GM19463 (cell line): Measurements from ENCODE around the gene ZFAND4.
"Not testable (repeated sequence)": the region's sequence is repeated elsewhere in the genome, so short reads cannot be mapped to it uniquely, and the experiment has no call there.

ENCODE experiments used
- ATAC-seq: cut with Tn5 transposase; IDR thresholded peaks from one replicate; pipeline ENCODE4 v1.9.1; 2021; ENCODE audit warnings: mild to moderate bottlenecking, moderate library complexity; ENCODE audit not compliant: unreplicated experiment

The ZFAND4 gene

DNA sequence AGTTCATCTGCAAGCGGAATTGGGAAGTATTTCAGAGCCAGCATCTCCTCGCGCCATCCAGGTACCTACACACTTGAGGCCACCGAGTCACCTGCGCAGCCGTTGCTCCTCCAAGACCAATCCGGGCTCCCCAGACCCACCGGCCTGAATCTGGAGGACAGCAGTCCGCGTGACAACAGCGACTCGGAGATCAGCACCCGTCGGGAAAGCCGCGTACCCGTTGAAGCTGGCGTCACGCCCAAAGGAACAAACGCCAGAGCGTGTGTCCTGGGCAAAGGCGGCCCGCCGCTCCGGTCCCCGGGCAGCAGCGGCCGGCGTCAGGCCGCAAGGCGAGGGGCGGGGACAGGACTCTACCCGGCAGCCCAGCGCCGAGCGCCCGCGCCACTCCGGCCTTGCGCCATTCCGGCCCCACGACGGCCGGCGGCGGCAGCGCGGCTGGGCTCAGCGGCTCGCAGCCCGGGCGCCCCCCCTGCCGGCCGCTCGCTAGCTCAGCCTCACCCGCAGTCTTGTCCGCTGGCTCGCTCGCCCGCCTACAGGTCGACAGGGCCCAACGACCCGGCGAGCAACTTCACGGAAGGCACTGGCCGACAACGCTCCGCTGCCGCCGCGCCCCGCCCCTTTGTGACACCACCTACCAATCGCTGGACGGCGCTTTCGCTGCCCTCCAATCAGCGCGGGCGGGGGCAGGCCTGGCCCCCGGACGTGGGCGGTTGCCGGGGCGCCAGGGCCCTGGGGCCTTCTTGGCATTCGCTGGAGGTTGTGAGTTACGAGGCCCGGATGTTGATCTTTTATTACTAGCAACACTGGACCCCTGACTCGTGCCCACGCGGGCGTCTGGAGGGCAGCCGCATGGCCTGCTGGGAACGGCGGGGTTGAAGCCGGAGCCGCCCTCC is at the start of gene ZFAND4:
Gene ZFAND4 (minus strand): TSS at position 592 of the 893 bp plus-strand sequence. CDS start 9,047 bp downstream, outside the sequence.
- peak; percentile 94 for ATAC-seq

DNA sequence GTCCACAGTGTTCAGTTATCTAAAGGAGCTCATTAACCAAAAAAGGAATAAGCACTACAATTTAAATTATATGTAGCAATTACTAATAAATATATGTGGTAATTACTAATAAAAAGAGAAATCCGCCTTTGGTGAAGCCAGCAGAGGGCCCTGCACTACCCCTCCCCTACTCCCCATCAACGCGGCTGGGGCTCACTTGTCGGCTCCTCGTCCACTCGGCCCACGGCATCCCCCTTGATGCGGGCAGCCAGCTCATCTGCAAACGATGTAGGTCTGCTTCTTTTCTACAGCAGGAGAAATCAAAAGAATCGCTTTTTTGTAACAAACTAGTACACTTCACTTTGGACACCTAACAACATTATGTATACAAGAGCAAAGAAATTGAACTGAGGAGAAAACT is 48.9 kb upstream of the ZFAND4 start:
- not testable (repeated sequence) for ATAC-seq

DNA sequence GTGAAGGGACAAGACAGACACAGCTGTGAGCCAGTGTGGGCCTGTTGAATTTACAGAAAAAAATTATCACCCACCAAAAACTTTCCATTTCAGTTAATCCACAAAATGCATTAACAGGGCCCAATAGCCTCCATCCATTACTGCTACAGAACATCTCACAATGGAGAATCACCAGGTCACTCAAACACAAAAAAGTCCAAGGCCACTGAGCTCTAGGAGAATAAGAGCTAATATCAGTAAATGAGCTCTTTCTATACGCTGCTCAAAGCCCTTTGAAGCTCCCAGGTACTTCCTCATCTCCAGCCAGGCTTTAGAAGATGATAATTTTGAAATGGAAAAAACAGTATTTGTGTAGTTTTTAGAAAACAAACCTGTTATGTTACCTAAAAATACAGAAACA is 45.1 kb upstream of the ZFAND4 start:
- ATAC-seq: not testable (repeated sequence)

DNA sequence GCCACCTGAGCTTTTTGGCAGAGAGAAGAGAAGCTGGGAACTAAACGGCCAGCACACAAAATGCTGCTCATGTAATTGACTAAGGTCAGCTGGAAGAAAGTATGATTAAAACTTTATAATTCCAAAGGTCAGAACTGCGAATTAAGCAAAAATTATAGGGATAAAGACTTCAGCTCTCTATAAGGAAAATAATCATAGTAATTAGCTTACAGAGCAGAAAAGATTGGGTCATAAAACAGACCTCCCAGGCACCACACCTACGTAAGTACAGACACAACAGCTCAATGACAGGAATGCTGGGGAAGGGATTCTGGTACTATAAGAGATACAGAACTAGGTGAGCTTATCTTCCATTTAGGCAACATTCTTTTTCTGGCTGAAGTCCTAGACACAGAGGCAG is 44.5 kb upstream of the ZFAND4 start:
- ATAC-seq: not testable (repeated sequence)

DNA sequence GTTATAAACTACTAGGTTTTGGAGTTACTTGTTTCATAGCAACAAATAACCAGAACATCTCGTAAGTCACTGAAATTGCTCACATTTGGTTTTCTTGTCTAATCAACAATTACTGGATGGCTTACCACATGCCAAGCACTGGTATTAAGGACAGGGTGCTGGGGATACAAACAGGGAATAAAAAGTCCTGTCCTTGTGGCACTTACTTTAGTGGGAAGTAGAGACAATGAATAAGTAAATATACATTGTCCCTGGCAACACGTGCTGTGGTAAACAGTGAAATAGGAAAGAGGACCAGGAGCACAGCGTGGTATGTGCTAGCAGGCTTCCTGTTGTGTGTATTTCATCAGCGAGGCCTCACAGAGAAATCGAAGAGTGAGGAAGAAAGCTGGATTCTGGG is 38.7 kb upstream of the ZFAND4 start:
- ATAC-seq: not testable (repeated sequence)

DNA sequence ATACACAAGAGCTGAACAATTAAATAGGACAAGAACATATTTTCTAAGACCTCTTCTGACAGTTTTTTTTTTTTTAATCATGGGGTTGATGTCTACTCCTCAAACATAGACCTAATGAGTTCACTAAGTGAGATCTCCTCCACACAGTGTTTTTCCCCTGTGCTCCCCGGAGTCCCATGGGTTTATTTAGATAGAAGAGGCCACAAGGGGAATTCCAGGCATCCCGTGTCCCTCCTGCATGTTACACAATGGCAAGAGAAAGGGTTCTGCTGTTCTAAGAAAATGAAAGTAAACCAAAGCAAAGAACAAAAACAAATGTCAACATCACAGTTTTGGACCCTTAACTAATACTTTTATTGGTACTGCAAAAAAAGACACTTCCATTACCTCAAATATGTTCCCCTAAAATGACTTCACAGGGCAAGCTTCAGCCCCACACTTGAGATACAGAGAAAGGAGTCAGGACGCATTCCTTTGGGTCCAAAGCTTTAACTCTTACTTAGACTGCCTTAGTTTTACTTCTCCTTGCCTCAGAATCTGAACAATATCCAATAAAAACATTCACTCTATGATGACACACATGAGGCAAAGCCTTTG is 37.7 kb upstream of the ZFAND4 start:
- peak; percentile 99 for ATAC-seq

DNA sequence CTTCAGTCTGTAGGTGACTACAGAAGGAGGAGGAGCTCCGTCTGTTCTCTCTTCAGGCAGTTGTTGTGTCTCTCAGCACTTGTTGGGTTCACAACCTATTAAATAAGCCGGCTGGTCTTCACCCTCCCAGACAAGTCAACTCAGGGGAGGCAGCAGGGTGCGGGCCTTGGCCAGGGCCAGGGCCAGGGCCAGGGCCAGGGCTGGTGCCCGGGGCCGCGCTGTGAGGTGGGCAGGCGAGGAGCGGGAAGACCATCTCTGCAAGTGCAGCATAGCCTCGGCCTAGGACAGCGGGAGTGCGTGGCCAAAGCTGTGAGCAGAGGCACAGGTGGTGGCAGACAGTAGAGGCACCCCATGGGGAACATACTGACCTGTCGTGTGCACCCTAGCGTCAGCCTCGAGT is 5.9 kb upstream of the ZFAND4 start:
- not testable (repeated sequence) for ATAC-seq

DNA sequence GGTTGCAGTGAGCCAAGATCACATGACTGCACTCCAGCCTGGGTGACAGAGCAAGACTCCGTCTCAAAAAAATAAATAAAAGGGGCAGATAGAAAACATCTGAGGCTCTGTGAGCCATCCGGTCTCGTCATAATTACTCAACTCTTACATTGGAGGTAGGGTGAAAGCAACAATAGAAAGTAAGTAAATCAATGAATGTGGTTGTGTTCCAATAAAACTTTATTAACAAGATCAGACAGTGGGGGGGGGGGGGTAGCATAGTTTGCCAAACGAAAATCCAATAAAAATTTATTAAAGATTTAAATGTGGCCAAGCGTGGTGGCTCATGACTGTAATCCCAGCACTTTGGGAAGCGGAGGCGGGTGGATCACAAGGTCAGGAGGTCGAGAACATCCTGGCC is 2.8 kb upstream of the ZFAND4 start:
- ATAC-seq: no peak

DNA sequence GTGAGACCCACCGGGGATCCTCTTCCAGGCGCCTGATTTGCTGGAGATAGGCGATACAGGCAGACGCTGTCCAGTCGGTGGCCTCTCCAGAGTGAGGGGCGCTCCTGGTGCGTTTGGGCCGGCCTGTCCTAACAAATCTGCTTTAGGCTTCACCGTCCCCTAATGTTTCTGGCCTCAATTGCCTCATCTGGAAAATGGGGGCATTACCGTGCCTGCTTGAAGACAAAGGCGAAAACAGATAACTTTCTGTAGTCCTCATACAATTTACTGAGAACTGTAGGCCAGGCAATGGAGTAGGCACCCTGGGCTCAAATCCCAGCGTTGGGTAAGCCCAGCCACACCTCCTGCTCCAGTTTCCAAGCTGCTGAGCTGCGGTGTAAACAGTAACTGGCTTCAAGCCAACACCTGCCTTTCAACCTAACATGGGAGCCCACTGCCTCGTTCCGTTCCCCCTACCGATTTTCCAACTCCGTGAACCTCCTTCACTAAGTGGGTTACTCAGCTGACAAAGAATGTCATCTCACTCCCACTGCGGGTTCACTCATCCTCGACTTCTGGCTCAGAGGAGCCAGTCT is 589 bp upstream of the ZFAND4 start:
- ATAC-seq: no peak

DNA sequence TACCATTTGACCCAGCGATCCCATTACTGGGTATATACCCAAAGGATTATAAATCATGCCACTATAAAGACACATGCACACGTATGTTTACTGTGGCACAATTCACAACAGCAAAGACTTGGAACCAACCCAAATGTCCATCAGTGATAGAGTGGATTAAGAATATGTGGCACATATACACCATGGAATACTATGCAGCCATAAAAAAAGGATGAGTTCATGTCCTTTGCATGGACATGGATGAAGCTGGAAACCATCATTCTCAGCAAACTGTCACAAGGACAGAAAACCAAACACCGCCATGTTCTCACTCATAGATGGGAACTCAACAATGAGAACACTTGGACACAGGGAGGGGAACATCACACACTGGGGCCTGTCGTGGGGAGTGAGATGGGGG is 1.3 kb downstream of the ZFAND4 start:
- not testable (repeated sequence) for ATAC-seq

DNA sequence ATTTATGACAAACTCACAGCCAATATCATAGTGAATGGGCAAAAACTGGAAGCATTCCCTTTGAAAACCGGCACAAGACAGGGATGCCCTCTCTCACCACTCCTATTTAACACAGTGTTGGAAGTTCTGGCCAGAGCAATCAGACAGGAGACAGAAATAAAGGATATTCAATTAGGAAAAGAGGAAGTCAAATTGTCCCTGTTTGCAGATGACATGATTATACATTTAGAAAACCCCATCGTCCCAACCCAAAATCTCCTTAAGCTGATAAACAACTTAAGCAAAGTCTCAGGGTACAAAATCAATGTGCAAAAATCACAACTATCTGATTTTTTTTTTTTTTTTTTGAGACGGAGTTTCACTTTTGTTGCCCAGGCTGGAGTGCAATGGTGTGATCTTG is 2.7 kb downstream of the ZFAND4 start:
- not testable (repeated sequence) for ATAC-seq

DNA sequence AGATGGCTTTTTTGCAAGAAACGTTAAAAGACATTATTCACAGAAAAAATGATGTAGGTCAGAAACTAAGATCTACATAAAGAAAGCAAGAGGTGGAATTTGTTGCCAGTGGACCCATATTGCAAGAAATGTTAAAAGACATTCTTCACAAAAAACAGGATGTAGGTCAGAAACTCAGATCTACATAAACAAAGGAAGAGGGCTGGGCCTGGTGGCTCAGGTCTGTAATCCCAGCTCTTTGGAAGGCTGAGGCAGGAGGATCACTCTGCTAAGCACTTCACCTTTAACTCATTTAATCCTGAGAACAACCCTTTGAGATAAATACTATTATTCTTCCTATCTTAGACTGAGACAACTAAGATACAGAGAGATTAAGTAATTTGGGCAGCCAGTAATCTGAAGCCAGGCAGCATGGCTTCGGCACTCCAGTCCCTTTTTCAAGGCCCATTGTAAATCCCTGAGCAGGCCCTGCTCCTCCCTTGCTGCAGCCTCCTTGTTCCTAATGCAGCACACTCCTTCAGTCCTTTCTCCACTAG is 11.6 kb downstream of the ZFAND4 start:
- ATAC-seq: no peak

DNA sequence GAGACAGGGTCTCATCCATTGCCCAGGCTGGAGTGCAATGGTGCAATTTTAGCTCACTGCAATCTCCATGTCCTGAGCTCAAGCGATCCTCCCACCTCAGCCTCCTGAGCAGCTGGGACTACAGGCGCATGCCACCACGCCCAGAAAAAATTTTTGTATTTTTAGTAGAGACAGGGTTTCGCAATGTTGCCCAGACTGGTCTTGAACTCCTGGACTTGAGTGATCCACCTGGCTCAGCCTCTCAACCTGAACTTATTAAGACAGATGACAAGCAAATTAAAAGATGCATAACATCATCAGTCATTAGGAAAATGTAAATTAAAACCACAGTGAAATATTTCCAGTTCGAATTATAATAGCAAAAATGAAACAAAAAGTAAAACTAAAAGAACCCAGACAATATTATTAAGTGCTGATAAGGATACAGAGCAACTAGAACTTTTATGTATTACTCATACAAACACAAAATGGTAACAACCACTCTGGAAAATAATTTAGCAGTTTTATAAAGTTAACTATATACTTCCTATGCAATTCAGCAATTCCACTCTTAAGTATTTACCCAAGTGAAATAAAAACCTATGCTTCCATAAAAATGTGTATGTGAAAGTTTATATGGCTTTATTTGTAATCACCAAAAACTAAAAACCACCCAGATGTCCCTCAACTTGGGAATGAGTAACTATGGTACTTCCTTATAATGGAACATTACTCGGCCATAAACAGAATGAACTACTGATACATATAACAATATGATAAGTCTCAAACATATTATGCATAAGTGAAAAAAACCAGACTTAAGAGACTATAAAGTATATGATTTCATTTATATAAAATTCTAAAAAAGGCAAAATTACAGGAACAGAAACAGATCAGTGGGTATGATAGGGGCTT is 15.3 kb downstream of the ZFAND4 start:
- ATAC-seq: no peak

DNA sequence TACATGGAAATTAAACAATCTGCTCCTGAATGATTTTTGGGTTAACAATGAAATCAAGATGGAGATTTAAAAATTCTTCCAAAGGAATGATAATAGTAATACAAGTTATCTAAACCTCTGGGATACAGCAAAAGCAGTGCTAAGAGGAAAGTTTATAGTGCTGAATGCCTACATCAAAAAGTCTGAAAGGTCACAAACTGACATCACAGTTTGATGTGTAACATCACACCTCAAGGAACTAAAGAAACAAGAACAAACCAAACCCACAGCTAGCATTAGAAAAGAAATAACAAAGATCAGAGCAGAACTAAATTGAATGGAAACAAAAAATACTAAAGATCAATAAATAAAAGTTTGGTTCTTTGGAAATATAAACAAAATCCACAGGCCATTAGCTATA is 17.4 kb downstream of the ZFAND4 start:
- ATAC-seq: no peak

DNA sequence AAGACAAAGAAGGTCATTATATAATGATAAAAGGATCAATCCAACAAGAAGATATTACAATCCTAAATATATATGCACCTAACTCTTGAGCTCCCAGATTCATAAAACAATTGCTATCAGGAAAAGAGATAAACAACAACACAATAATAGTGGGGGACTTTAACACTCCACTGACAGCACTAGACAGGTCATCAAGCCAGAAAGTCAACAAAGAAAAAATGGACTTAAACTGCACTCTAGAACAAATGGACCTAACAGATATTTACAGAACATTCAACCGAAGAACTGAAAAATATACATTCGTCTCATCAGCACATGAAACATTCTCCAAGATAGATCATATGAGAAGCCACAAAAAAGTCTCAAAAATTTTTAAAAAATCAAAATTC is 17.8 kb downstream of the ZFAND4 start:
- not testable (repeated sequence) for ATAC-seq

DNA sequence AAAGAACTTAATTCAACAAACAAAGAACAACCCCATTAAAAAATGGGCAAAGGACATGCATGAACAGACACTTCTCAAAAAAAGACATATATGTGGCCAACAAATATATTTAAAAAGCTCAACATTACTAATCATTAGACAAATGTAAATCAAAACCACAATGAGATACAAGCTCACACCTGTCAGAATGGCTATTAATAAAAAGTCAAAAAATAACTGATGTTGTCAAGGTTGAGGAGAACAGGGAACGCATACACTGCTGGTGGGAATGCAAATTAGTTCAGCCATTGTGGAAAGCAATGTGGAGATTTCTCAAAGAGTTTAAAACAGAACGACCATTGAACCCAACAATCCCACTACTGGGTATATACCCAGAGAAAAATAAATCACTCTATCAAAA is 19.1 kb downstream of the ZFAND4 start:
- peak; percentile 80 for ATAC-seq

DNA sequence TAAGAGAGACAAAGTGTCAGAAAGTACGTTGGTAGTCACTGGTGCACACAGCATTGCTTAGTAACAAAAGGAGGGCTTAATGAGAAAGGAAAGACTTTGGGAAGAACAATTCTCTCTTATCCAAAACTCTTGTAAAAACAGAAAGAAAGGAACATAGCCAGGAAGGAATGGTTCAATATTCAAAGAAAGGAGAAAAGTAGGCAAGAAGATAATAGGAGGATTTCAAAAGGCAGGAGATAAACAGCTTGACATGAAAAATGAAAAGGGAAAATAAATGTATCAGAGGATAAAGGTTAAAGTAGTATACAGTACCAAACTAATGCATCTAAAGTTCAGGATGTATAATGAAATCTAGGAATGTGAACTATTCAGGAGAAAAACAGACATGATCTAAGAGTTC is 20.1 kb downstream of the ZFAND4 start:
- no peak for ATAC-seq

DNA sequence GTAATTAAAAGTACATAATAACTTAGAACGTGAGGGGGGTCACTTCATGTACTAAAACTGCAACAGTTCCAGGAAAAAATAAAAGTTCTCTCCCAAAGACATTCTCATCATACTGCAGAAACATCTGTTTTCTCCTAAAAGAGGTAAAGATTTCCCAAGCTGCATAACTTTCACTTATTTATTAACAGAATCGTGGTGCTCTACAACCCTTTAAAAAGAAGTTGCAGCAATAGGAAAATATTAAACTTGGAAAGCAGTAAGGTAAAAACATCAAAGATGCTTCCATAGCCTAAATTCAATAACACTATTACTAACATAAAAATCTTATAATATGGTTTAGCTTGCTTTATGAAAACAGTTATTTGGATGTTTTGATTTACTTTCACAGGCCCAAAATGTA is 23.3 kb downstream of the ZFAND4 start:
- ATAC-seq: no peak

DNA sequence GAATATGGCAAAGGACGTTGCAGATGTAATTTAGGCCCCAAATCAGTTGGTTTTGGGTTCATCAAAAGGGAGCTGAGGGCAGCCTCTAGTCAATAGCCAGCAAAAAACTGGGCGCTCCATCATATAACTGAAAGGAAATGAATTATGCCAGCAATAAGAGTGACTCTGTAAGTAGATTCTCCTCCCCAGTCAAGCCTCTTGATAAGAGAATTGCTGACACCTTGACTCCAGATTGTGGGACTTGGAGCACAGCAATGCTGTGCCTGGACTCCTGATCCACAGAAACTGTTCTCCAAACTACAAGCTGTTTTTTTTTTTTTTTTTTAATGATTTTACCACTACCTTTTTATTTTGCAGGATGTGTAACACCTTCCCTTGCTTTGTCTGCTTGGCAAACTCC is 25.5 kb downstream of the ZFAND4 start:
- ATAC-seq: no peak

DNA sequence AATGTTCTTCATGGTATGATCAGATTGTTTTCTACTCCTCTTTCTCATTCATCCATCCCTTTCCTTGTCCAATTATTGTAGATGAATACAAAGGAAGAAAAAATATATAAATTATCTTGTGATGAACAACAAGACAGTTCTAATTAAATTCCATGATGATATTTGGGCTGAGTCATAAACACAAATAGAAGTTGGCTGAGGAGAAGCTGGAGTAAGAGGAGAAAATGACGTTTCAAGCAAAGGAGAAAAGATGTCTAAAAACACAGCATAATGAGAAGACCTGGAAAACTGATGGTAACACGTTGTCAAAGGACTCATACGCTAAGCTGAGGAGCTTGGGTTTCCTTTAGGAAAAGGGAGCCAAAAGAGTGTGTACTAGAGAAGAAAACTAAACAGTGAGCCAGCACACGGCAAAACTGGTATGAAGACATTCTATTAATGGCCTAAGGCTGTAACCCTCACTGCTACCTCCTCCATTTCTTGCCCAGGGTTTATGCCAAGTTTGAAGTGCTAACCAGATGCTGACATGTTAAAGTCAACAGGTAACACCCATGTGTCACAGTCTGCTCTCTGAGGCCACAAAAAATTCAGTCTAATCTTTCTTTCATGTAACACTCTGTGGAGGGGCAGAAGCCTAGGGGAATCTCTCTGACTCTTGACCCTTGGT is 26.1 kb downstream of the ZFAND4 start:
- no peak for ATAC-seq
